Measurements from ENCODE around the gene C10orf71.

The C10orf71 gene

DNA sequence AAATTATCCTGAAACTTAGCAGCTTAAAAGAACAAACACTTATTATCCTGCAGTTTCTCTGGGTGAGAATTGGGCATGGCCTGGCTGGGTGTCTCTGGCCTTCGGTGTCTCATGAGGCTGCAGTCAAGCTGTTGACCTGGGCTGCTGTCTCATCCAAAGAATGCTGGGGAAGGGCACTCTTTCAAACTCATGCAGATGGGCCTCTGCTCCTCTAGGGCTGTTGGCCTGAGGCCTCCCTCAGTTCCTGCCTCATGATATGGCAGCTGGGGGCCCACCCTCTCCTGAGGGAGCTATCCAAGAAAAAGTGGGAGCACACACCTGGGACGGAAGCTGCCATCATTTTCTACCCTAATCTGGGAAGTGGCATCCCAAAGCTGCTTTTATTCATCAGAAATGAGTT, 53.4 kb downstream of the C10orf71 start:
- no peaks in the 10 kb centered on the region for H3K36me3 ChIP-seq
- H3K27ac ChIP-seq = no peak overlapping the region
- no peak overlapping the region for H3K4me3 ChIP-seq (ENCODE audit: low read depth in 1 of 2, low read length in 1 of 2)
- TF ChIP-seq, protein P1, sequence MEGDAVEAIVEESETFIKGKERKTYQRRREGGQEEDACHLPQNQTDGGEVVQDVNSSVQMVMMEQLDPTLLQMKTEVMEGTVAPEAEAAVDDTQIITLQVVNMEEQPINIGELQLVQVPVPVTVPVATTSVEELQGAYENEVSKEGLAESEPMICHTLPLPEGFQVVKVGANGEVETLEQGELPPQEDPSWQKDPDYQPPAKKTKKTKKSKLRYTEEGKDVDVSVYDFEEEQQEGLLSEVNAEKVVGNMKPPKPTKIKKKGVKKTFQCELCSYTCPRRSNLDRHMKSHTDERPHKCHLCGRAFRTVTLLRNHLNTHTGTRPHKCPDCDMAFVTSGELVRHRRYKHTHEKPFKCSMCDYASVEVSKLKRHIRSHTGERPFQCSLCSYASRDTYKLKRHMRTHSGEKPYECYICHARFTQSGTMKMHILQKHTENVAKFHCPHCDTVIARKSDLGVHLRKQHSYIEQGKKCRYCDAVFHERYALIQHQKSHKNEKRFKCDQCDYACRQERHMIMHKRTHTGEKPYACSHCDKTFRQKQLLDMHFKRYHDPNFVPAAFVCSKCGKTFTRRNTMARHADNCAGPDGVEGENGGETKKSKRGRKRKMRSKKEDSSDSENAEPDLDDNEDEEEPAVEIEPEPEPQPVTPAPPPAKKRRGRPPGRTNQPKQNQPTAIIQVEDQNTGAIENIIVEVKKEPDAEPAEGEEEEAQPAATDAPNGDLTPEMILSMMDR (IDR thresholded peaks at IDR 0.05) = no peak
- no peaks in the 10 kb centered on the region for H3K9me3 ChIP-seq
- peaks cover 0 to 5% of the 10 kb centered on the region in 2 experiments for H3K4me1 ChIP-seq (ENCODE audit: control insufficient read depth in 1 of 2, insufficient read depth in 1 of 2, low read depth in 1 of 2, low read length in 1 of 2)
- no peaks in the 10 kb centered on the region for H3K27me3 ChIP-seq

DNA sequence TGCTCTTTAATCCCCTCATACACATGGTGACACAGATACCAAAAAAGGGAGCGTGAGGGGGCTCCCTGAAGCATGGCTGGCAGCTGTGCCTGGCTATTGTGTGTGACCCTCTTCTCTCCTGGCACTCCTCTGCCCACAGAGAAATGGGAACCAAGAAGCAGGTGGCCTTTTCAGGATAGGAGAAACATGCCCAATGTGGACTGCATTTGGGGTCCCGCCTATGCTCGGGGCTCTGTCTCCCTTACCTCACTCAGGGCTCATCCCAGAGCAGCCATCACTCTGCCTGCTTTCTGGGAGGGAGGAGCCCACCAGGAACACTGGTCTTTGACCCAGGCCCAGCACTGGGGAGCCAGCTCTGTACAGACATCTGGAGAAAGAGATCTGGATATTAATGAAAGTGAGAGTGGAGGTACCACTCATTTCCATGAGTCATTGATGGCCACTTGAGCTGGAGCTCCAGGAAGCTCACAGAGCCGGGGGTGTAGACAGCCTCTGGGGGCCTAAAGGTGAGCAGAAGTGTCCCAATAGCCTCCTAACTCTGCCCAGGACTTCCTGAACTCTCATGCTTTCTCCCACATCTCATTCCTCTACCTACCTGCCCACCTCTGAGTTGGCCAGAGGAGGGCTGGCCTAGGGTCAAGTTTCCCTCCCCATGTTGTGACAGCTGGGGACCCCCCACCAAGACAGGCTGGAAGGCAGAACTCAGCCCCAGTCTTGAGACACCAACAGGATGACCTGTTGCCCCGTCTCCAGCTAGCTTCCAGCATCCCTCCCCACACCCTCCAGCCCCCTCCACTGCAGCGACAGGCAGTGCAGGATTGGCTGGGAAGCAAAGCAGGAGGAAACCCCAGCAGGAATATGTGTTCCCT, 54.3 kb downstream of the C10orf71 start:
- TF ChIP-seq, protein P1 (IDR thresholded peaks at IDR 0.05) = no peak
- peaks cover 9 to 13% of the 10 kb centered on the region in 2 experiments for H3K4me1 ChIP-seq (ENCODE audit: control insufficient read depth in 1 of 2, insufficient read depth in 1 of 2, low read depth in 1 of 2, low read length in 1 of 2)

DNA sequence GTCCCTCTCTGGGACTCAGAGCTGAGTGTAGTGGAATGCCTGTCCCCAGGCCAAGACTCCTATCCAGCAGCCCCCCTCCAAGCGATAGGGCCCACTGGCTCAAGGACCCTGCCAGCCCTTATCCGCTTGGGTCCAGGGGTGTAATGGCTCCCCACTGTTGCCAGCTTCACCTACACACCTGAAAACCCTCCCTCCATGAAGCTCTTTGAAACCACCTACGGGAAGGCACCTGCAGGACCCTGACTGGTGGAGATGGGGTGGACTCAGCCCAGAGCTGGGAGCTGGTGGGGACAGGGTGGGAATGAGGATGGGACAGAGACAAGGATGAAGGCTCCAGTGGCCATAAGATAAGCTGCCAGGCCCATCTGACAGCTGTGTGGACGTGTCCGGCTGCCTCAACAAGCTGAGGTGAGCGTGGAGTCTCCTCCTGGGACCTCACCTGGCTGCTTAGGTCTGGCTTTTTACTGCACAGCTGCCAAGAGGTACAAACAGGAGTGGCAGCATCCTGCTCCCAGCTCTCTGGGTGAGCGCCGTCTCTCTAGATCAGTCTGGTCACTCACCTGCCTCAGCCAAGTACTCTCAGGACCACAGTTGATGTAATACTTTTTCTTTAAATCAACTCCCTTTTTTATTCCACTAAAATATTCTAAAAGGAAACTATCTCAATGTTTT, 55.1 kb downstream of the C10orf71 start:
- H3K4me3 ChIP-seq (ENCODE audit: low read depth in 1 of 2, low read length in 1 of 2) = no peak overlapping the region
- H3K27ac ChIP-seq = no peak overlapping the region
- no peaks in the 10 kb centered on the region for H3K27me3 ChIP-seq
- H3K4me1 ChIP-seq (ENCODE audit: control insufficient read depth in 1 of 2, insufficient read depth in 1 of 2, low read depth in 1 of 2, low read length in 1 of 2) = peaks cover 16 to 21% of the 10 kb centered on the region in 2 experiments
- H3K9me3 ChIP-seq = no peaks in the 10 kb centered on the region
- no peaks in the 10 kb centered on the region for H3K36me3 ChIP-seq
- TF ChIP-seq, protein P1 (IDR thresholded peaks at IDR 0.05) = no peak

More for the DNA sequence above, 54.3 kb downstream of the C10orf71 start:
- H3K9me3 ChIP-seq = no peaks in the 10 kb centered on the region
- H3K27ac ChIP-seq = no peak overlapping the region
- H3K36me3 ChIP-seq = no peaks in the 10 kb centered on the region
- H3K27me3 ChIP-seq = no peaks in the 10 kb centered on the region
- H3K4me3 ChIP-seq (ENCODE audit: low read depth in 1 of 2, low read length in 1 of 2) = no peak overlapping the region

DNA sequence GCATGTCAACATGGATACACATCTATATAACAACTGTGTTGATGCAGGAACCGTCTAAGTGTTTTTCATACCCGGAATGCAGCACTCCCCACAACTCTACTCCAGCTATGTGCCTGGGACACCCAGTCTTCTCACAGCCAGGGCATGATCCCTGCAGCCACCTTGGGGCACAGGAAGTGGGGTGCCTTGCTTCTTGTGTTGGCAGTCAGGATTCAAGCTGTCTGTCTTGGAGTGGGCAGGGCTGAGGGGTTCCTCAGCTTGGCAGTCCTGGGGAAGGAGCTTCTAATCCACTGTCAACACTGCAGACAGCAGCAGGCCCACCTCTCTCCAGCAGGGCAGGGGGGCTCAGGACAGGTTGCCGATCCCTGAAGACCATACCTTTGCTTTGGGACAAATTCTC, 55.6 kb downstream of the C10orf71 start:
- H3K27ac ChIP-seq = no peak overlapping the region
- H3K4me1 ChIP-seq (ENCODE audit: control insufficient read depth in 1 of 2, insufficient read depth in 1 of 2, low read depth in 1 of 2, low read length in 1 of 2) = peaks cover 22 to 27% of the 10 kb centered on the region in 2 experiments
- H3K4me3 ChIP-seq (ENCODE audit: low read depth in 1 of 2, low read length in 1 of 2) = no peak overlapping the region
- H3K9me3 ChIP-seq = no peaks in the 10 kb centered on the region
- TF ChIP-seq, protein P1 (IDR thresholded peaks at IDR 0.05) = no peak
- H3K27me3 ChIP-seq = no peaks in the 10 kb centered on the region
- H3K36me3 ChIP-seq = no peaks in the 10 kb centered on the region

DNA sequence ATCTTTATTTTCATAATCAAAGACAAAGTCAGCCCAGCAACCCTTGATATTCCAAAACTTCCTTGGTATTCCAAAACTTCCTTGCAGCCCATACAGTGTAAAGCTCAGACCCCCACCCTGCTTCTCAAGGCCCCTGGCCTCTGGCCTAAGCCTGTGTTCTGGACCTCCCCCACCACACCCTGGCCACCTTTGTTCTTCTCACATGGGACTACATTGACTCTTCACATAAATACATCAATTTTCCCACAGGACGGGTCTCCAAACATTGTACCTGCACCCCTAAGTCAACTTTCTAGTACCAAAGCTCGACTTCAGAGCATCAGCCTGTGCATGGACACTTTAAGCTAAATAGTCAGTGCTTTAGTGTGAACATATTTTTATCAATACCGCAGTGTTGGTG, 56.3 kb downstream of the C10orf71 start:
- peaks cover 28 to 33% of the 10 kb centered on the region in 2 experiments for H3K4me1 ChIP-seq (ENCODE audit: control insufficient read depth in 1 of 2, insufficient read depth in 1 of 2, low read depth in 1 of 2, low read length in 1 of 2)
- H3K4me3 ChIP-seq (ENCODE audit: low read depth in 1 of 2, low read length in 1 of 2) = no peak overlapping the region
- H3K27me3 ChIP-seq = no peaks in the 10 kb centered on the region
- H3K9me3 ChIP-seq = no peaks in the 10 kb centered on the region
- TF ChIP-seq, protein P1 (IDR thresholded peaks at IDR 0.05) = no peak
- no peak overlapping the region for H3K27ac ChIP-seq
- no peaks in the 10 kb centered on the region for H3K36me3 ChIP-seq
